Activated naive CD4-positive, alpha-beta T cell treated with anti-CD3 and anti-CD28 coated beads, Interleukin-2, amount 50 U/mL, for 72 hours (primary cell): ENCODE measurements around the gene GLP2R. TPM values are rescaled to one million over a fixed set of nuclear protein-coding genes. Genes with fewer than 3 reads are reported as not detected.

Experiments
- ATAC-seq, 2 donors: fragments of 150-1000 bp; cut with Tn5 transposase; 2 replicates each; pipeline ENCODE4 v1.10.0; 2021; ENCODE audit warnings: mild to moderate bottlenecking in 2 of 2, moderate library complexity in 2 of 2
- DNase-seq, 2 donors: peaks; one replicate each; pipeline ENCODE4 v3.0.0; 2021 to 2022; ENCODE audit warnings: low spot score in 2 of 2
- H3K27ac Mint-ChIP-seq, 2 donors: one replicate each; pipeline ENCODE4 v1.8.0; 2022; ENCODE audit warnings: mild to moderate bottlenecking in 2 of 2, mixed read lengths in 2 of 2
- H3K36me3 Mint-ChIP-seq, 2 donors: one replicate each; pipeline ENCODE4 v1.8.0; 2022; ENCODE audit warnings: mixed read lengths in 2 of 2
- H3K9me3 Mint-ChIP-seq, 2 donors: one replicate each; pipeline ENCODE4 v1.8.0; 2022; ENCODE audit warnings: mixed read lengths in 2 of 2
- total RNA-seq, 2 donors: library from RNA; stranded (reverse); gene quantifications; one replicate each; pipeline ENCODE4 v1.2.3, GENCODE V29; 2022

Gene GLP2R
- total RNA-seq, 2 donors from 2014 or later, result not detected

DNA sequence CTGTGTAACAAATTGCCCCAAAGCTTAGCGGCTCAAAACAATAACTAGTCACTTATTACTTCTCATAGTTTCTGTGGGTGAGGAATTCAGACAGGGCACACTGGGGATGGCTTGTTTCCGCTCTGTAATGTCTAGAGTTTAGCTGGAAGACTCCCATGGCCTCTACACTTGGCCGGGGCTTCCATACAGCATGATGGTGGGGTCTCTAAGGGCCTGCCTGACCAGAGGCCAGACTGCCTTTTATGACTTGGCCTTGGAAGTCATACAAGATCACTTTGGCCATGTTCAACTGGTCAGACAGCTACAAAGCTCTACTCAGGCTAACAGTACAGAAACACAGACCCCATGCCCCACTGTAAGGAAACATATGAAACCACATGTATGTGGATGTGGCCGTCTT, 8.2 kb downstream of the GLP2R start:
- ATAC-seq (no peak), DNase-seq (no peak)
- H3K36me3 Mint-ChIP-seq, result no peaks in the 10 kb centered on the region
- H3K27ac Mint-ChIP-seq, result no peak overlapping the region
- H3K9me3 Mint-ChIP-seq, result no peaks in the 10 kb centered on the region

GRCh38 chr17:9837551-9838471, 12.1 kb downstream of the GLP2R start:
- Mint-ChIP-seq H3K27ac (no peak overlapping the region), H3K36me3 (no peaks in the 10 kb centered on the region), H3K9me3 (no peaks in the 10 kb centered on the region)
- no peak for DNase-seq
- ATAC-seq, result no peak

- Mint-ChIP-seq H3K36me3 (no peaks in the 10 kb centered on the region), H3K9me3 (no peaks in the 10 kb centered on the region), H3K27ac (no peak overlapping the region)
- no peak for ATAC-seq
- DNase-seq, result no peak
Observed at GRCh38 chr17:9839433-9839832, 13.7 kb downstream of the GLP2R start.

DNA sequence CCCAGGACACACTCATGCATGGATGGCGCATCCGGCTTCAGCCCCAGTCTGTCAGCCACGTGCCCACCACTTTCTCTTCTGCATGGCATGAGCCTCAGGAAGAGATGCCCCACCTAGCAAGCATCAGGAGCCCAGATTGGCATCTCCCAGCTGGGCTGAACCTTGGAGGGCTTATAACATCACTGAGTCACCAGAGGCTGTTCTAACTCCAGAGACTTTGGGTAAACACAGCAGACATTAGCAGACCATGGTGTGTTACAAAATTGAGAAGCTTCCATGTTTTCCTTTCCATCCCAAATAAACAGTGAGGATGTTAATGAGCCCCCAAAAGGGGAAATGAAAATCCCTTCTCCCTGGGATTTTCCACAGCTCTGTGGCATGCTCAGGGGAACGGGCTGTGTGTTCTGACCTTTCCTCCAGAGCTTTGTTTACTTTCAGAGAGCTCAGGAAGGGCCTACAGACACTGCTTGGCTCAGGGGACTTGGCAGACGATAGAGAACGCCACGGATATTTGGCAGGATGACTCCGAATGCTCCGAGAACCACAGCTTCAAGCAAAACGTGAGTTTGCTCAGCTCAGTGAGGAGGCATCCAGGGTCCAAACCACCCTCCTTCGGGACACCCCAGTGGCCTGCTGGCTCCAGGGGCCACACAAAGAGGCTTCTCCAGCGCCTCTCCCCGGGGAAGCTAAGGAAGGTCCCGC, 16.5 kb downstream of the GLP2R start:
- DNase-seq (no peak), ATAC-seq (no peak)
- Mint-ChIP-seq H3K27ac (no peak overlapping the region), H3K9me3 (no peaks in the 10 kb centered on the region), H3K36me3 (no peaks in the 10 kb centered on the region)

GRCh38 chr17:9843152-9844010, 17.7 kb downstream of the GLP2R start:
- no peak for ATAC-seq
- DNase-seq, result no peak
- Mint-ChIP-seq H3K36me3 (no peaks in the 10 kb centered on the region), H3K9me3 (no peaks in the 10 kb centered on the region), H3K27ac (no peak overlapping the region)

DNA sequence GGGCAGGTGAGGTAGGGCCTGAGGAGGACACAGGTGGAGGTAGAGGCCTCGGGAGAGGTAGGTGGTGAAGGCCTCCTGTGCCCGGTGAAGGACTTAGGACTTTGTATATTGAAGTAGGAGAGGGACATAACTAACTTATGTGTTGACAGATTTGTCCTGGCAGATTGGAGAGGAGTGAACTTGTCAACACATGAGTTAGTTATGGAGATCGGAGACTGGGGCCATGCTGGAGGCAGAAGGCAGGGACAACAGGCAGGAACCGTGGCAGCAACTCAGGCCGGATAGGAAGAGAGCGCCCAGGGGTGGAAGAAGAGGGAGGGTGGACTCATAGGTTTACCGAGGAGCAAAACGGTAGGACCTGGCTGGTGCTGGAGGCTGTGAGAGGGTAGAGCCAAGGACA, 18.4 kb downstream of the GLP2R start:
- ATAC-seq (no peak), DNase-seq (no peak)
- no peaks in the 10 kb centered on the region for H3K9me3 Mint-ChIP-seq
- H3K27ac Mint-ChIP-seq, result no peak overlapping the region
- H3K36me3 Mint-ChIP-seq, result no peaks in the 10 kb centered on the region

GRCh38 chr17:9845306-9845705, 19.6 kb downstream of the GLP2R start:
- Mint-ChIP-seq H3K36me3 (no peaks in the 10 kb centered on the region), H3K27ac (no peak overlapping the region), H3K9me3 (no peaks in the 10 kb centered on the region)
- DNase-seq (no peak), ATAC-seq (no peak)

- no peaks in the 10 kb centered on the region for H3K9me3 Mint-ChIP-seq
- H3K27ac Mint-ChIP-seq, result no peak overlapping the region
- peaks cover 0 to 7% of the 10 kb centered on the region in 2 donors for H3K36me3 Mint-ChIP-seq
- ATAC-seq (no peak), DNase-seq (no peak)
Observed at GRCh38 chr17:9850151-9850550, 24.4 kb downstream of the GLP2R start.

DNA sequence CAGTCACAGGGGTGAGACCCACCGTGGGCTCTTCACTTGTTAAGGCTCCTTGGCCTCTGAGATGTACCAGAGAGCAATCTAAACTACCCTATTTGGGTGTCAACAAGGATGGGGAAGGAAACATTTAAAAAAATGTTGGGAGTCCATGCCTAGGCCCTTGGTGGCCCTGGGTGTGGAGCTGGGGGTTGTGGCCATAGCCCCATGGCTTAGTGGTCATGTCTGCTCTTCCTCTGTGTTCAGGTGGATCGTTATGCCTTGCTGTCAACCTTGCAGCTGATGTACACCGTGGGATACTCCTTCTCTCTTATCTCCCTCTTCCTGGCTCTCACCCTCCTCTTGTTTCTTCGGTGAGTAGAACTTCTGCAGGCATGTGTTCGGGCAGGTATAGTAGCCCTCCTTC, 28.5 kb downstream of the GLP2R start:
- H3K27ac Mint-ChIP-seq, result no peak overlapping the region
- peaks cover 0 to 3% of the 10 kb centered on the region in 2 donors for H3K9me3 Mint-ChIP-seq
- ATAC-seq, result no peak
- peaks cover 0 to 7% of the 10 kb centered on the region in 2 donors for H3K36me3 Mint-ChIP-seq
- DNase-seq, result no peak

DNA sequence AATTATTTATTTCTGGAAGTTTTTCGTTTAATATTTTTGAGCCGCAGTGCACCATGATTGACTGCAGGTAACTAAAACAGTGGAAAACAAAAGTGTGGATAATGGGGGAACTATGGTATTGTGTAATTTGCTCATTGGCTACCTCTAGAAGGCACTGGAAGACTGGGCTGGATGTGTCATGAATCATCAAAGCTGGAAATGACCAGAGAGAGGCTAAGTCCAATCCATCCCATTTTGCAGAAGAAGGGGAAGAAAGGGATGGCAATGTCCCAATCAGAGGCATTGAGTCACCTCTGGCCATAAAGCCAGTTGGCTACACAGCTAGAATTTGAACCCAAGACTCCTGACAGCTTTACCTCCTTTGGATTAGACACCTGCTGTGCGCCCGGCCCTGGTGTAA, 29.3 kb downstream of the GLP2R start:
- DNase-seq (no peak), ATAC-seq (no peak)
- Mint-ChIP-seq H3K27ac (no peak overlapping the region), H3K9me3 (peaks cover 0 to 4% of the 10 kb centered on the region in 2 donors), H3K36me3 (peaks cover 0 to 7% of the 10 kb centered on the region in 2 donors)

GRCh38 chr17:9859781-9860180, 34.1 kb downstream of the GLP2R start:
- no peak for ATAC-seq
- peaks cover 8 to 13% of the 10 kb centered on the region in 2 donors for H3K9me3 Mint-ChIP-seq
- no peak for DNase-seq
- H3K36me3 Mint-ChIP-seq, result peaks cover 0 to 6% of the 10 kb centered on the region in 2 donors
- H3K27ac Mint-ChIP-seq, result no peak overlapping the region

DNA sequence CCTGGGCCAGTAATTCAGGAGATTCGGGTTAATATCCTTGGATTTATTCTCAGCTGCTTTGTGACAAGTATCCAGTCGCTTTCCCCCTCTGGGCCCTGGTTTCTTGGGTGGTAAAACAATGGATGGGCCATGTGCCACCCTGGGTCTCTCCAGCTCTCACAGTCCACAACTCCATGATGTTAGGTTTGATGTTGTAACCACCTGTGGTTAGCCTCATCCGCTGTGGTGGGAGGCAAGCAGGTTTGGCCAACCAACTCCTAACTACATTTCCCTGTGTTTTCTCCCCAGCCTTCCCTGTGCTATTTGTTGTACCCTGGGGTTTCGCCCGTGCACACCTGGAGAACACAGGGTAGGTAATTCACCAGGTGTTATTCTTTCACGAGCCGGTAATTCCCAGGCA, 35.1 kb downstream of the GLP2R start:
- DNase-seq (no peak), ATAC-seq (no peak)
- Mint-ChIP-seq H3K9me3 (peaks cover 14 to 21% of the 10 kb centered on the region in 2 donors), H3K36me3 (peaks cover 0 to 11% of the 10 kb centered on the region in 2 donors), H3K27ac (no peak overlapping the region)

GRCh38 chr17:9862220-9862619, 36.5 kb downstream of the GLP2R start:
- peaks cover 14 to 21% of the 10 kb centered on the region in 2 donors for H3K9me3 Mint-ChIP-seq
- no peak for ATAC-seq
- no peak overlapping the region for H3K27ac Mint-ChIP-seq
- no peak for DNase-seq
- peaks cover 0 to 11% of the 10 kb centered on the region in 2 donors for H3K36me3 Mint-ChIP-seq

DNA sequence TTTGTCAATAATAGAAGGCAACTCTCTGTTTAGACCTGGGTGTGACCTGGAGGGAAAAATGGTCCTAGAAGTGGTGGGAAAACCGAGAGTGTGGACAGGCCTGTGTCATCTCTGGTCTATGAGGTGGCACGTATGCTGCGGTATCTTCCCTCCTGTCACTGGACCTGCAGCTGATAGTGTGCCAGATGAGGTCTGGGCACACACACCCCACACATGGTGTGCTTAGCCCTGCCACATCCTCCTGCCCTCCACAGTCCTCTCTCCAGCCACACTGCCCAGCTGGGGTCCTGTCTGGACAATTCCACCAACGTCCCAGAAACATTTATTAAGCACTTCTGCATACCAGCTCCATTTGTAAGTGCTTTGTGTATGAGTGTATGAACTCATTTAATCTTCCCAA, 37.2 kb downstream of the GLP2R start:
- ATAC-seq, result no peak
- DNase-seq, result no peak
- Mint-ChIP-seq H3K36me3 (peaks cover 0 to 11% of the 10 kb centered on the region in 2 donors), H3K9me3 (peaks cover 14 to 21% of the 10 kb centered on the region in 2 donors), H3K27ac (no peak overlapping the region)

- ATAC-seq, result no peak
- no peak overlapping the region for H3K27ac Mint-ChIP-seq
- no peak for DNase-seq
- peaks cover 0 to 11% of the 10 kb centered on the region in 2 donors for H3K36me3 Mint-ChIP-seq
- peaks cover 10 to 21% of the 10 kb centered on the region in 2 donors for H3K9me3 Mint-ChIP-seq
Observed at GRCh38 chr17:9865586-9865985, 39.9 kb downstream of the GLP2R start.

- no peak for DNase-seq
- Mint-ChIP-seq H3K36me3 (peaks cover 0 to 8% of the 10 kb centered on the region in 2 donors), H3K27ac (no peak overlapping the region), H3K9me3 (peaks cover 8 to 11% of the 10 kb centered on the region in 2 donors)
- ATAC-seq, result no peak
Observed at GRCh38 chr17:9868552-9868951, 42.8 kb downstream of the GLP2R start.

DNA sequence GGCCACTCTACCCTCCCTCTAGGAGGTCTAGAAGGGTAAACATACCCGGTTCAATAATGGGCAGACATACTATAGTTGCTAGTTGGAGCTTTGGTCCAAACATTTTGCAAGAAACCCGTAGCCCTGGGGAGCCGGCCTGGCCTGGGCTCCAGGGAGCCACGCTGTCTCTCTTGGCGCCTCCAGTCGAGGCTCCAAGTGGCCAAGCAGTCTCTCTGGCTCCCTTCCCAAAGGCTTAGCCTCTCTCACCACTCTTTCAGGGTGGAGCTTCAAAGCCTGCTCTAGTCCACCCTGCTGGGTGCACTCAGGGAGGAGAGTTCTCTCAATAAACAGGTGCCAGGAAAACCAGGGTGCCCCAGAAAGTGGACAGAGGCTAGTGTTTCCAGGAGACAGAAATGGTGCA, 47.1 kb downstream of the GLP2R start:
- Mint-ChIP-seq H3K36me3 (no peaks in the 10 kb centered on the region), H3K27ac (no peak overlapping the region), H3K9me3 (no peaks in the 10 kb centered on the region)
- ATAC-seq (no peak), DNase-seq (no peak)
